H1 (cell line): ENCODE measurements around the gene C12orf43.

Source experiments
- CREB1 ChIP-seq: IDR thresholded peaks from 2 replicates; pipeline ENCODE4 v1.6.1; 2012; ENCODE audit warnings: inconsistent platforms
- TF ChIP-seq, protein P1 (sequence below), 3 experiments: IDR thresholded peaks; 1 replicate in 2 of 3; 2 replicates in 1 of 3; pipeline versions ENCODE4 v1.5.1 to v1.6.1; 2011; ENCODE audit warnings: low read length in 3 of 3, mild to moderate bottlenecking in 3 of 3, inconsistent platforms in 2 of 3, low read depth in 1 of 3, moderate library complexity in 1 of 3; ENCODE audit not compliant: insufficient read depth in 1 of 3; ENCODE audit errors: control extremely low read depth in 1 of 3

DNA sequence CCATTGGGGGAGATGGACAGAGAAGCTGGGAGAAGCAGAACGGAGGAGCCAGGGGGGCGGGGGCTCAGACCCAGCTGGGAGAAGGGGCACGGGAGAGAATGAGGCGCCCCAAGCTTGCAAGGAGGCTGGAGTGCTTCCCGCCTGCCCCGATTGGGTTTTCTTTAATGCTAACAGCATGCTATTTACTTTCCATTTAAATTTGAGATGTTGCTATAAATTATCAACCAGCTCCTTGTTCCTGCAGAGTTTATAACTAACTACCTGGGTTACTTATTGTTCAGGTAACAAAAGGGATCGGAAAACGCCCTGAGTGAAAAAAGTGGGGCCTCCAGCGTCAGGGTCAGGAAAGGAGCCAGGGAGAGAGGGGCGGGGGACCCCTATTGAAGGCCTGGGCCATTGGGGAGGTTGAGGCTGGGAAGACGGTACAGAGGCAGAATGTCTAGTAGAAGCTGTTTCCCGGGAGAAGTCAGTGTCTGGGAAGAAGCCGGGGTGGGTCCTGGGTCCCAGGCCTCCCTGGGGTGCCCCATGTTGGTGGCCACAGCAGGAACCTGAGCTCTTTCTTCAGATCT, 35.4 kb downstream of the C12orf43 start:
- TF ChIP-seq, protein P1, sequence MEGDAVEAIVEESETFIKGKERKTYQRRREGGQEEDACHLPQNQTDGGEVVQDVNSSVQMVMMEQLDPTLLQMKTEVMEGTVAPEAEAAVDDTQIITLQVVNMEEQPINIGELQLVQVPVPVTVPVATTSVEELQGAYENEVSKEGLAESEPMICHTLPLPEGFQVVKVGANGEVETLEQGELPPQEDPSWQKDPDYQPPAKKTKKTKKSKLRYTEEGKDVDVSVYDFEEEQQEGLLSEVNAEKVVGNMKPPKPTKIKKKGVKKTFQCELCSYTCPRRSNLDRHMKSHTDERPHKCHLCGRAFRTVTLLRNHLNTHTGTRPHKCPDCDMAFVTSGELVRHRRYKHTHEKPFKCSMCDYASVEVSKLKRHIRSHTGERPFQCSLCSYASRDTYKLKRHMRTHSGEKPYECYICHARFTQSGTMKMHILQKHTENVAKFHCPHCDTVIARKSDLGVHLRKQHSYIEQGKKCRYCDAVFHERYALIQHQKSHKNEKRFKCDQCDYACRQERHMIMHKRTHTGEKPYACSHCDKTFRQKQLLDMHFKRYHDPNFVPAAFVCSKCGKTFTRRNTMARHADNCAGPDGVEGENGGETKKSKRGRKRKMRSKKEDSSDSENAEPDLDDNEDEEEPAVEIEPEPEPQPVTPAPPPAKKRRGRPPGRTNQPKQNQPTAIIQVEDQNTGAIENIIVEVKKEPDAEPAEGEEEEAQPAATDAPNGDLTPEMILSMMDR (IDR thresholded peaks at IDR 0.05; ENCODE audit: control extremely low read depth in 1 of 3, insufficient read depth in 1 of 3, low read depth in 1 of 3, low read length in 3 of 3) = no peak
- no peak for TF ChIP-seq CREB1
